AG10803 (cell line): ENCODE measurements around the gene CADM2.
"Not testable (repeated sequence)": the region's sequence is repeated elsewhere in the genome, so short reads cannot be mapped to it uniquely, and the experiment has no call there.

ENCODE experiments used
- DNase-seq: peaks from one replicate; pipeline ENCODE4 v3.0.0; 2010; ENCODE audit warnings: low read depth
- H3K4me3 ChIP-seq: 2 replicates; pipeline ENCODE4 v1.5.1; 2011; ENCODE audit warnings: mild to moderate bottlenecking, low read length, control low read depth
- CTCF ChIP-seq: conservative IDR thresholded peaks from 2 replicates; pipeline ENCODE4 v1.5.1; 2011; ENCODE audit warnings: mild to moderate bottlenecking, low read length, control low read depth, inconsistent platforms

The CADM2 gene

GRCh38 chr3:85697156-85697555 lies 738.4 kb downstream of the CADM2 start:
- TF ChIP-seq CTCF, result no peak
- no peak for DNase-seq
- H3K4me3 ChIP-seq, result no peak overlapping the region

GRCh38 chr3:85706130-85706529 lies 747.3 kb downstream of the CADM2 start:
- no peak overlapping the region for H3K4me3 ChIP-seq
- DNase-seq, result no peak
- TF ChIP-seq CTCF, result no peak

- not testable (repeated sequence) for H3K4me3 ChIP-seq, DNase-seq
Observed at GRCh38 chr3:85708325-85708724, 749.5 kb downstream of the CADM2 start.

- DNase-seq, result no peak
- TF ChIP-seq CTCF, result no peak
- no peak overlapping the region for H3K4me3 ChIP-seq
Observed at GRCh38 chr3:85709346-85709892, 750.6 kb downstream of the CADM2 start.

- TF ChIP-seq CTCF, result no peak
- DNase-seq, result no peak
- H3K4me3 ChIP-seq, result no peak overlapping the region
Observed at GRCh38 chr3:85710490-85710889, 751.7 kb downstream of the CADM2 start.

GRCh38 chr3:85721409-85722145 lies 762.8 kb downstream of the CADM2 start:
- no peak for DNase-seq
- TF ChIP-seq CTCF, result no peak
- H3K4me3 ChIP-seq, result no peak overlapping the region

GRCh38 chr3:85725809-85726208 lies 767.0 kb downstream of the CADM2 start:
- H3K4me3 ChIP-seq, result no peak overlapping the region
- no peak for TF ChIP-seq CTCF
- DNase-seq, result no peak
